SU-DHL-6 (cell line): Measurements from ENCODE around the gene USP26.

Experiments used
- H2AFZ ChIP-seq: fragments of 200-600 bp; sonication (generic); 2 replicates; pipeline ENCODE4 v1.6.1; 2014; ENCODE audit warnings: low read depth, mild to moderate bottlenecking, moderate library complexity, mixed read lengths, antibody characterized with exemption, low read length; ENCODE audit not compliant: severe bottlenecking
- H3F3A ChIP-seq: fragments of 200-600 bp; shearing (Covaris generic); 2 replicates; pipeline ENCODE4 v1.6.0; 2016; ENCODE audit warnings: antibody characterized with exemption, mild to moderate bottlenecking; ENCODE audit not compliant: insufficient read depth
- H3K27ac ChIP-seq: fragments of 200-600 bp; sonication (generic); 2 replicates; pipeline ENCODE4 v1.5.1; 2016; ENCODE audit warnings: low read depth, mild to moderate bottlenecking, low read length, moderate library complexity, mixed read lengths
- H3K27me3 ChIP-seq: fragments of 200-600 bp; sonication (generic), shearing (Covaris generic); 2 replicates; pipeline ENCODE4 v1.6.0; 2014; ENCODE audit warnings: mild to moderate bottlenecking, low read length
- H3K36me3 ChIP-seq: fragments of 200-600 bp; sonication (generic); 2 replicates; pipeline ENCODE4 v1.6.1; 2014; ENCODE audit warnings: mild to moderate bottlenecking, low read length, mixed read lengths
- H3K4me2 ChIP-seq: fragments of 300-600, 200-600 bp; shearing (Covaris generic), sonication (generic); 2 replicates; pipeline ENCODE4 v1.6.0; 2014; ENCODE audit warnings: low read length, low read depth, mild to moderate bottlenecking; ENCODE audit not compliant: poor library complexity, severe bottlenecking
- H3K4me3 ChIP-seq: fragments of 200-600 bp; sonication (generic); 2 replicates; pipeline ENCODE4 v1.5.1; 2014; ENCODE audit warnings: antibody characterized with exemption, low read length, mild to moderate bottlenecking, mixed read lengths; ENCODE audit not compliant: insufficient read depth, poor library complexity, severe bottlenecking
- H3K79me2 ChIP-seq: fragments of 200-600 bp; sonication (generic); 2 replicates; pipeline ENCODE4 v1.6.1; 2014; ENCODE audit warnings: mild to moderate bottlenecking, low read length, moderate library complexity; ENCODE audit not compliant: insufficient read depth
- H3K9ac ChIP-seq: fragments of 200-600 bp; sonication (generic); 2 replicates; pipeline ENCODE4 v1.7.0; 2014; ENCODE audit warnings: mild to moderate bottlenecking, low read length
- H3K9me2 ChIP-seq: fragments of 200-600 bp; sonication (generic); replicated peaks from 2 replicates; pipeline ENCODE4 v1.6.1; 2014; ENCODE audit warnings: low read length; ENCODE audit not compliant: insufficient read depth
- H3K9me3 ChIP-seq: fragments of 200-600 bp; sonication (generic); 2 replicates; pipeline ENCODE4 v1.6.1; 2014; ENCODE audit warnings: low read length, mixed read lengths; ENCODE audit not compliant: insufficient read depth
- H4K20me1 ChIP-seq: fragments of 200-600 bp; sonication (generic); 2 replicates; pipeline ENCODE4 v1.6.1; 2014; ENCODE audit warnings: low read depth, mild to moderate bottlenecking, antibody characterized with exemption, low read length, moderate library complexity, mixed read lengths
- CTCF ChIP-seq: fragments of 200-600 bp; sonication (generic); IDR thresholded peaks from one replicate; pipeline ENCODE4 v1.5.1; 2017; ENCODE audit warnings: antibody characterized with exemption, mild to moderate bottlenecking, low read length, moderate library complexity; ENCODE audit not compliant: insufficient read depth, poor library complexity, severe bottlenecking
- EZH2phosphoT487 ChIP-seq: fragments of 200-600 bp; sonication (generic), shearing (Covaris generic); conservative IDR thresholded peaks from 2 replicates; pipeline ENCODE4 v1.6.1; 2018; ENCODE audit warnings: mild to moderate bottlenecking, antibody characterized with exemption, low read length, moderate library complexity, mixed read lengths

USP26 gene

GRCh38 chrX:133094098-133094731 is 2.7 kb downstream of the USP26 start:
- no peak overlapping the region for H3K4me2 ChIP-seq
- H3K79me2 ChIP-seq: no peaks in the 10 kb centered on the region
- no peaks in the 10 kb centered on the region for H3F3A ChIP-seq
- no peaks in the 10 kb centered on the region for H4K20me1 ChIP-seq
- no peak overlapping the region for H3K9ac ChIP-seq
- TF ChIP-seq EZH2phosphoT487 (no peak), CTCF (no peak)
- no peak overlapping the region for H3K27ac ChIP-seq
- H3K36me3 ChIP-seq: no peaks in the 10 kb centered on the region
- H3K4me3 ChIP-seq: no peak overlapping the region
- no peak overlapping the region for H2AFZ ChIP-seq
- no peaks in the 10 kb centered on the region for H3K27me3 ChIP-seq
- H3K9me3 ChIP-seq: no peaks in the 10 kb centered on the region
- no peaks in the 10 kb centered on the region for H3K9me2 ChIP-seq

- Histone ChIP-seq H3K9me2 (no peaks in the 10 kb centered on the region), H3K9ac (no peak overlapping the region), H3K4me2 (no peak overlapping the region), H3K27ac (no peak overlapping the region), H3K36me3 (no peaks in the 10 kb centered on the region), H3F3A (no peaks in the 10 kb centered on the region), H3K79me2 (no peaks in the 10 kb centered on the region), H3K9me3 (no peaks in the 10 kb centered on the region), H2AFZ (no peak overlapping the region), H3K4me3 (no peak overlapping the region), H4K20me1 (no peaks in the 10 kb centered on the region), H3K27me3 (no peaks in the 10 kb centered on the region)
- no peak for TF ChIP-seq EZH2phosphoT487
- TF ChIP-seq CTCF: no peak
These were observed 6.6 kb downstream of the USP26 start for GRCh38 chrX:133090236-133090809.

- Histone ChIP-seq H3K4me3 (no peak overlapping the region), H2AFZ (no peak overlapping the region), H3K9ac (no peak overlapping the region), H3K9me3 (no peaks in the 10 kb centered on the region), H3K4me2 (no peak overlapping the region), H3K36me3 (no peaks in the 10 kb centered on the region), H3K79me2 (no peaks in the 10 kb centered on the region), H3K27me3 (no peaks in the 10 kb centered on the region), H3K27ac (no peak overlapping the region), H3F3A (no peaks in the 10 kb centered on the region), H3K9me2 (no peaks in the 10 kb centered on the region), H4K20me1 (no peaks in the 10 kb centered on the region)
- TF ChIP-seq EZH2phosphoT487 (no peak), CTCF (no peak)
These were observed 7.5 kb downstream of the USP26 start for GRCh38 chrX:133089411-133089810.
